H1 (cell line): ENCODE data around the gene SIRPB1. TPM values are rescaled to one million over a fixed set of nuclear protein-coding genes. Genes with fewer than 3 reads are reported as not detected.

Experiments
- CTCF ChIA-PET: fragments of 300-600 bp; sonication (Branson Sonifier 250); formaldehyde crosslinking; loops from one replicate; lab custom pipeline; 2021; ENCODE audit not compliant: partially characterized antibody; lab: Charles Lee
- POLR2A ChIA-PET: fragments of 300-600 bp; sonication (Branson Sonifier 250); formaldehyde crosslinking; loops from one replicate; lab custom pipeline; 2021; ENCODE audit warnings: inconsistent platforms; ENCODE audit not compliant: partially characterized antibody; lab: Charles Lee
- DNase-seq, 2 experiments: peaks; one replicate each; pipeline versions ENCODE4 v3.0.0 to v3.0.0-alpha.2; 2010 to 2022; ENCODE audit warnings: low spot score in 2 of 2, low read depth in 1 of 2, mixed read lengths in 1 of 2
- FAIRE-seq: peaks from 2 replicates; lab custom pipeline; 2011; peaks lifted over from hg19 to GRCh38; lab: Jason Lieb, UNC
- H2AFZ ChIP-seq: 2 replicates; pipeline ENCODE4 v1.8.1; 2012; ENCODE audit warnings: low read length, inconsistent platforms
- H2AK5ac ChIP-seq: 2 replicates; pipeline ENCODE4 v1.6.1; 2013; ENCODE audit warnings: low read depth, low read length
- H2BK120ac ChIP-seq: replicated peaks from 2 replicates; pipeline ENCODE3; 2013; ENCODE audit warnings: low read depth, low read length, inconsistent platforms
- H2BK12ac ChIP-seq: 2 replicates; pipeline ENCODE4 v1.6.1; 2013; ENCODE audit warnings: low read depth, low read length
- H2BK15ac ChIP-seq: 2 replicates; pipeline ENCODE4 v1.6.1; 2013; ENCODE audit warnings: low read length
- H2BK20ac ChIP-seq: 2 replicates; pipeline ENCODE4 v1.6.1; 2013; ENCODE audit warnings: low read length
- H2BK5ac ChIP-seq: 2 replicates; pipeline ENCODE4 v1.6.1; 2013; ENCODE audit warnings: low read depth, low read length
- H3K14ac ChIP-seq: 2 replicates; pipeline ENCODE4 v1.6.1; 2013; ENCODE audit warnings: inconsistent platforms; ENCODE audit not compliant: insufficient read length
- H3K18ac ChIP-seq: 2 replicates; pipeline ENCODE4 v1.6.1; 2013; ENCODE audit warnings: low read length; ENCODE audit errors: extremely low read depth
- H3K23ac ChIP-seq: 2 replicates; pipeline ENCODE4 v1.6.1; 2013; ENCODE audit warnings: inconsistent platforms; ENCODE audit not compliant: insufficient read length
- H3K23me2 ChIP-seq: 2 replicates; pipeline ENCODE4 v1.6.1; 2013; ENCODE audit warnings: low read depth, low read length
- H3K27ac ChIP-seq: 2 replicates; pipeline ENCODE4 v1.6.1; 2011; ENCODE audit warnings: low read depth, low read length, inconsistent platforms
- H3K27me3 ChIP-seq, 4 experiments: replicated peaks in 1 of 4; 1 replicate in 1 of 4; 2 replicates in 3 of 4; pipeline versions ENCODE4 v1.6.1 to v1.8.1; 2011 to 2013; ENCODE audit warnings: low read length in 3 of 4, mild to moderate bottlenecking in 3 of 4, inconsistent platforms in 2 of 4, mixed read lengths in 2 of 4, moderate library complexity in 1 of 4; ENCODE audit not compliant: control insufficient read depth in 3 of 4, insufficient read depth in 3 of 4; ENCODE audit errors: extremely low read depth in 1 of 4
- H3K36me3 ChIP-seq, 4 experiments: 2 replicates each; pipeline versions ENCODE4 v1.6.1 to v1.8.1; 2011 to 2013; ENCODE audit warnings: mild to moderate bottlenecking in 4 of 4, low read length in 3 of 4, moderate library complexity in 2 of 4, control low read depth in 1 of 4, inconsistent platforms in 1 of 4; ENCODE audit not compliant: insufficient read depth in 4 of 4, control insufficient read depth in 2 of 4
- H3K4ac ChIP-seq: replicated peaks from 2 replicates; pipeline ENCODE3; 2013; ENCODE audit warnings: low read length, low read depth, mixed read lengths, inconsistent platforms; ENCODE audit not compliant: insufficient read length
- H3K4me1 ChIP-seq, 4 experiments: replicated peaks in 1 of 4; 1 replicate in 1 of 4; 2 replicates in 3 of 4; pipeline versions ENCODE4 v1.6.1 to v1.8.1; 2011 to 2013; ENCODE audit warnings: low read length in 3 of 4, inconsistent platforms in 2 of 4, mixed read lengths in 1 of 4; ENCODE audit not compliant: insufficient read depth in 4 of 4, control insufficient read depth in 3 of 4
- H3K4me2 ChIP-seq, 2 experiments: 2 replicates each; pipeline versions ENCODE4 v1.6.1 to v1.8.1; 2011 to 2013; ENCODE audit warnings: low read depth in 2 of 2, low read length in 2 of 2, control low read depth in 1 of 2, inconsistent platforms in 1 of 2, mild to moderate bottlenecking in 1 of 2; ENCODE audit not compliant: insufficient read depth in 1 of 2
- H3K4me3 ChIP-seq, 4 experiments: fragments of 200-600, 300-600 bp in 1 of 4; sonication (generic), shearing (Covaris generic), sonication (Bioruptor Twin) in 1 of 4; 2 replicates each; pipeline versions ENCODE4 v1.5.1 to v1.8.1; 2011 to 2016; ENCODE audit warnings: low read length in 4 of 4, low read depth in 3 of 4, control low read depth in 2 of 4, inconsistent platforms in 2 of 4, mild to moderate bottlenecking in 2 of 4, mixed read lengths in 1 of 4, moderate library complexity in 1 of 4; ENCODE audit not compliant: insufficient read depth in 2 of 4; ENCODE audit errors: extremely low read depth in 1 of 4
- H3K56ac ChIP-seq: replicated peaks from 2 replicates; pipeline ENCODE3; 2013; ENCODE audit warnings: low read depth, mild to moderate bottlenecking, mixed read lengths, low read length, inconsistent platforms; ENCODE audit not compliant: insufficient read length
- H3K79me1 ChIP-seq: 2 replicates; pipeline ENCODE4 v1.6.1; 2013; ENCODE audit warnings: low read depth, low read length, control low read depth
- H3K79me2 ChIP-seq, 2 experiments: 2 replicates each; pipeline versions ENCODE4 v1.6.1 to v1.8.1; 2012 to 2013; ENCODE audit warnings: low read length in 2 of 2, mild to moderate bottlenecking in 2 of 2, inconsistent platforms in 1 of 2; ENCODE audit not compliant: insufficient read depth in 2 of 2, control insufficient read depth in 1 of 2
- H3K9ac ChIP-seq, 4 experiments: replicated peaks in 1 of 4; 1 replicate in 1 of 4; 2 replicates in 3 of 4; pipeline versions ENCODE4 v1.6.1 to v1.8.1; 2011 to 2013; ENCODE audit warnings: low read depth in 3 of 4, low read length in 3 of 4, control low read depth in 2 of 4, mild to moderate bottlenecking in 2 of 4, moderate library complexity in 2 of 4, inconsistent platforms in 1 of 4; ENCODE audit errors: extremely low read depth in 1 of 4
- H3K9me3 ChIP-seq, 2 experiments: 2 replicates each; pipeline versions ENCODE4 v1.6.1 to v1.8.1; 2012 to 2013; ENCODE audit warnings: mild to moderate bottlenecking in 2 of 2, moderate library complexity in 2 of 2, control low read depth in 1 of 2, inconsistent platforms in 1 of 2, low read depth in 1 of 2, low read length in 1 of 2, mixed read lengths in 1 of 2; ENCODE audit not compliant: insufficient read depth in 2 of 2
- H4K20me1 ChIP-seq, 2 experiments: replicated peaks in 1 of 2; 2 replicates each; pipeline versions ENCODE3 to v1.8.1; 2011 to 2013; ENCODE audit warnings: inconsistent platforms in 2 of 2, low read length in 2 of 2, mild to moderate bottlenecking in 1 of 2; ENCODE audit not compliant: insufficient read depth in 2 of 2, control insufficient read depth in 1 of 2
- H4K5ac ChIP-seq: 2 replicates; pipeline ENCODE4 v1.6.1; 2013; ENCODE audit warnings: low read length, low read depth, mixed read lengths, inconsistent platforms; ENCODE audit not compliant: insufficient read length
- H4K8ac ChIP-seq: 2 replicates; pipeline ENCODE4 v1.8.0; 2013; ENCODE audit warnings: mild to moderate bottlenecking, moderate library complexity, low read length, inconsistent platforms; ENCODE audit not compliant: insufficient read depth; ENCODE audit errors: extremely low read depth
- H4K91ac ChIP-seq: replicated peaks from 2 replicates; pipeline ENCODE3; 2013; ENCODE audit warnings: low read length, mixed read lengths, inconsistent platforms; ENCODE audit not compliant: insufficient read length
- WGBS, 2 experiments: shearing (Covaris generic) in 1 of 2; methylation state at CpG; one replicate each; pipeline versions ENCODE4 v1.1.6 to v1.1.7; 2013 to 2015; ENCODE audit warnings: low lambda C conversion rate in 2 of 2, mixed read lengths in 2 of 2, inconsistent platforms in 1 of 2, low coverage in 1 of 2, missing lambda C conversion rate in 1 of 2; ENCODE audit not compliant: insufficient replicate concordance in 2 of 2, insufficient coverage in 1 of 2, insufficient read length in 1 of 2; ENCODE audit errors: extremely low coverage in 1 of 2, missing lambda C conversion rate in 1 of 2; 5-methylcytosine and 5-hydroxymethylcytosine counted together
- polyA plus RNA-seq, 7 experiments: library from polyadenylated mRNA; depleted of rRNA in 3 of 7; stranded (reverse) in 5 of 7; unstranded in 2 of 7; fragments of >200 nt in 5 of 7; fragments of 200-250 nt in 2 of 7; gene quantifications; 1 replicate in 5 of 7; 2 replicates in 1 of 7; 4 replicates in 1 of 7; pipeline versions ENCODE4 v1.2.1 to v1.2.3, GENCODE V29; 2011 to 2013; ENCODE audit warnings: missing spikeins in 2 of 7, mixed read lengths in 2 of 7
- total RNA-seq: library from RNA; stranded (reverse); fragmentation: NEBNext Ultra II Directional; extraction: Animal tissue kit (Norgen Biotek cat#: 25700); gene quantifications from 2 replicates; pipeline ENCODE4 v1.2.1, GENCODE V29; 2021
- TF ChIP-seq, protein P1 (sequence below): IDR thresholded peaks from 2 replicates; pipeline ENCODE4 v1.6.1; 2012; ENCODE audit warnings: low read length, inconsistent platforms

Gene SIRPB1
- total and polyA plus RNA-seq, 2 of the 8 experiments (the other 6 are each of a cell fraction or from before 2014, with no cell fraction given), result 0.14 to 0.99 TPM

GRCh38 chr20:1623501-1624205 is 3.8 kb upstream of the SIRPB1 start:
- Histone ChIP-seq H3K18ac (0 out of 2 replicates have a peak overlapping the region, but pooled peaks have one; percentile 9), H3K14ac (no peak overlapping the region), H4K91ac (no peak overlapping the region), H3K36me3 (no peaks in the 10 kb centered on the region), H2BK12ac (no peak overlapping the region; the same call in 1 of the 2 replicates), H2BK5ac (no peak overlapping the region), H3K79me1 (no peaks in the 10 kb centered on the region), H3K4me2 (no peak overlapping the region), H3K23me2 (no peaks in the 10 kb centered on the region), H3K9me3 (0 out of 4 replicates have a peak, but pooled peaks cover 3 to 6% of the 10 kb centered on the region in 2 experiments), H3K56ac (no peak overlapping the region), H4K8ac (no peak overlapping the region), H3K9ac (no peak overlapping the region), H2BK120ac (no peak overlapping the region), H3K23ac (no peak overlapping the region), H2BK20ac (no peak overlapping the region), H2AK5ac (no peak overlapping the region), H3K4me1 (peaks cover 0 to 3% (median under 1%) of the 10 kb centered on the region in 4 experiments; a peak in 1 of 7 replicates), H2BK15ac (no peak overlapping the region), H2AFZ (0 out of 2 replicates have a peak overlapping the region, but pooled peaks have one; percentile 58), H3K27ac (no peak overlapping the region), H3K27me3 (no peaks in the 10 kb centered on the region), H4K20me1 (no peaks in the 10 kb centered on the region), H4K5ac (no peak overlapping the region), H3K4ac (no peak overlapping the region), H3K4me3 (no peak overlapping the region), H3K79me2 (no peaks in the 10 kb centered on the region)
- ChIA-PET POLR2A (interaction anchor here (1.0 kb wide), 1 partner anchor 8 kb away, joined by 3 read pairs; no protein-coding TSS in a partner anchor), CTCF (interaction anchor here (1.7 kb wide), 1 partner anchor 153 kb away, joined by 5 read pairs; no protein-coding TSS in a partner anchor)
- TF ChIP-seq, protein P1, sequence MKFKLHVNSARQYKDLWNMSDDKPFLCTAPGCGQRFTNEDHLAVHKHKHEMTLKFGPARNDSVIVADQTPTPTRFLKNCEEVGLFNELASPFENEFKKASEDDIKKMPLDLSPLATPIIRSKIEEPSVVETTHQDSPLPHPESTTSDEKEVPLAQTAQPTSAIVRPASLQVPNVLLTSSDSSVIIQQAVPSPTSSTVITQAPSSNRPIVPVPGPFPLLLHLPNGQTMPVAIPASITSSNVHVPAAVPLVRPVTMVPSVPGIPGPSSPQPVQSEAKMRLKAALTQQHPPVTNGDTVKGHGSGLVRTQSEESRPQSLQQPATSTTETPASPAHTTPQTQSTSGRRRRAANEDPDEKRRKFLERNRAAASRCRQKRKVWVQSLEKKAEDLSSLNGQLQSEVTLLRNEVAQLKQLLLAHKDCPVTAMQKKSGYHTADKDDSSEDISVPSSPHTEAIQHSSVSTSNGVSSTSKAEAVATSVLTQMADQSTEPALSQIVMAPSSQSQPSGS, result no peak
- no peak for DNase-seq
- WGBS, 2 experiments, result 86% methylated on average over 14 of the region's 14 CpGs; no CpG with 5 or more reads in 1 of the 2 experiments
- FAIRE-seq, result no peak
